ENCODE results near the gene CACNB2. TPM values are rescaled to one million over a fixed set of nuclear protein-coding genes. Genes with fewer than 3 reads are reported as not detected.
"Not testable (repeated sequence)": the region's sequence is repeated elsewhere in the genome, so short reads cannot be mapped to it uniquely, and the experiment has no call there.

Gene CACNB2
- total RNA-seq, 2 donors from 2014 or later, result 23.7 to 34.3 TPM

DNA sequence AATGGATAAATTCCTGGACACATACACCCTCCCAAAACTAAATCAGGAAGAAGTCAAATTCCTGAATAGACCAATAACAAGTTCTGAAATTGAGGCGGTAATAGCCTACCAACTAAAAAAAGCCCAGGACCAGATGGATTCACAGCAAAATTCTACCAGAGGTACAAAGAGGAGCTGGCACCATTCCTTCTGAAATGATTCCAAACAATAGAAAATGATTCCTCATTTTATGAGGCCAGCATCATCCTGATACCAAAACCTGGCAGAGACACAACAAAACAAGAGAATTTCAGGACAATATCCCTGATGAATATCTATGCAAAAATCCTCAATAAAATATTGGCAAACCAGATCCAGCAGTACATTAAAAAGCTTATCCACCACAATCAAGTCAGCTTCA lies 450.9 kb downstream of the CACNB2 start:
- intact Hi-C loops (cut with DNase I); ATAC-seq: not testable (repeated sequence)

More for the DNA sequence above, 450.9 kb downstream of the CACNB2 start:
- DNase-seq, result not testable (repeated sequence)

Other genes starting within 250 kb of the CACNB2 start
- gene SLC39A12, start 188.5 kb upstream of the CACNB2 start, total RNA-seq, result not detected